SK-N-SH (cell line): ENCODE data around the gene FMN1. TPM values are rescaled to one million over a fixed set of nuclear protein-coding genes. Genes with fewer than 3 reads are reported as not detected.

Experiments used
- CTCF ChIA-PET: fragments of 300-600, 350-600 bp; formaldehyde crosslinking; extraction: SDS; loops from one replicate; lab custom pipeline; 2021; lab: Yijun Ruan, JAX
- POLR2A ChIA-PET: fragments of 350-600 bp; sonication (Branson Sonifier 250); formaldehyde crosslinking; extraction: SDS; loops from one replicate; lab custom pipeline; 2020; ENCODE audit warnings: antibody characterized with exemption, inconsistent platforms; lab: Yijun Ruan, JAX
- DNase-seq: peaks from one replicate; pipeline ENCODE4 v3.0.0; 2012
- H2AFZ ChIP-seq: fragments of 200-600 bp; sonication (generic); 2 replicates; pipeline ENCODE4 v1.8.1; 2016; ENCODE audit warnings: antibody characterized with exemption, mild to moderate bottlenecking, low read depth
- H3F3A ChIP-seq: fragments of 200-600 bp; sonication (generic); replicated peaks from 2 replicates; pipeline ENCODE3; 2016; ENCODE audit warnings: antibody characterized with exemption, mild to moderate bottlenecking; ENCODE audit not compliant: insufficient read depth
- H3K27ac ChIP-seq, 2 experiments: fragments of 200-500 bp in 1 of 2; fragments of 200-600 bp in 1 of 2; sonication (Bioruptor generic) in 1 of 2; sonication (generic), shearing (Covaris generic) in 1 of 2; 2 replicates each; pipeline versions ENCODE4 v1.5.1 to v1.6.1; 2014 to 2016; ENCODE audit warnings: low read depth in 2 of 2, inconsistent platforms in 1 of 2, low read length in 1 of 2, mild to moderate bottlenecking in 1 of 2, mixed read lengths in 1 of 2
- H3K27me3 ChIP-seq: fragments of 200-600 bp; sonication (generic), shearing (Covaris generic); 2 replicates; pipeline ENCODE4 v1.6.1; 2016; ENCODE audit warnings: mixed run types; ENCODE audit not compliant: insufficient read depth
- H3K36me3 ChIP-seq, 2 experiments: fragments of 200-500 bp in 1 of 2; fragments of 200-600 bp in 1 of 2; sonication (Bioruptor generic) in 1 of 2; sonication (generic) in 1 of 2; replicated peaks in 1 of 2; 2 replicates each; pipeline versions ENCODE3 to v1.5.1; 2014 to 2016; ENCODE audit warnings: low read length in 1 of 2, mild to moderate bottlenecking in 1 of 2; ENCODE audit not compliant: insufficient read depth in 2 of 2, control insufficient read depth in 1 of 2
- H3K4me1 ChIP-seq, 2 experiments: fragments of 200-500 bp in 1 of 2; fragments of 200-600 bp in 1 of 2; sonication (Bioruptor generic) in 1 of 2; sonication (generic), shearing (Covaris generic) in 1 of 2; 2 replicates each; pipeline versions ENCODE4 v1.5.1 to v1.6.1; 2014 to 2016; ENCODE audit warnings: low read depth in 1 of 2, low read length in 1 of 2, mixed run types in 1 of 2; ENCODE audit not compliant: insufficient read depth in 2 of 2, control insufficient read depth in 1 of 2
- H3K4me2 ChIP-seq: fragments of 200-600 bp; sonication (generic), shearing (Covaris generic); 2 replicates; pipeline ENCODE4 v1.6.1; 2017; ENCODE audit warnings: mixed run types
- H3K4me3 ChIP-seq, 2 experiments: fragments of 200-500 bp in 1 of 2; fragments of 200-600 bp in 1 of 2; sonication (Bioruptor generic) in 1 of 2; sonication (generic), shearing (Covaris generic) in 1 of 2; 2 replicates each; pipeline versions ENCODE4 v1.5.1 to v1.8.1; 2014 to 2016; ENCODE audit warnings: low read depth in 2 of 2, inconsistent platforms in 1 of 2, low read length in 1 of 2, mild to moderate bottlenecking in 1 of 2, mixed read lengths in 1 of 2, moderate library complexity in 1 of 2
- H3K79me2 ChIP-seq: fragments of 200-600 bp; sonication (generic); 2 replicates; pipeline ENCODE4 v1.8.1; 2017; ENCODE audit warnings: mild to moderate bottlenecking; ENCODE audit not compliant: insufficient read depth
- H3K9ac ChIP-seq: fragments of 200-600 bp; sonication (generic); 2 replicates; pipeline ENCODE4 v1.6.1; 2017; ENCODE audit warnings: mixed run types
- H3K9me2 ChIP-seq: fragments of 200-600 bp; sonication (generic); 2 replicates; pipeline ENCODE4 v1.6.1; 2017; ENCODE audit warnings: mixed run types
- H3K9me3 ChIP-seq: fragments of 200-600 bp; sonication (generic); 2 replicates; pipeline ENCODE4 v1.6.1; 2017; ENCODE audit warnings: mixed run types, mild to moderate bottlenecking, moderate library complexity
- H4K20me1 ChIP-seq: fragments of 200-600 bp; sonication (generic); 2 replicates; pipeline ENCODE4 v1.6.1; 2017; ENCODE audit warnings: mild to moderate bottlenecking, mixed run types; ENCODE audit not compliant: insufficient read depth
- EP300 ChIP-seq, 2 experiments: IDR thresholded peaks; 2 replicates each; pipeline versions ENCODE4 v1.4.0 to v1.6.1; 2012; ENCODE audit warnings: borderline replicate concordance in 1 of 2, low read depth in 1 of 2, low read length in 1 of 2
- EZH2phosphoT487 ChIP-seq: fragments of 200-600 bp; sonication (generic); IDR thresholded peaks from 2 replicates; pipeline ENCODE4 v1.6.1; 2017; ENCODE audit warnings: low read depth, mixed run types, mild to moderate bottlenecking, antibody characterized with exemption, moderate library complexity, borderline replicate concordance
- FOSL2 ChIP-seq: IDR thresholded peaks from 2 replicates; pipeline ENCODE4 v1.4.0; 2012; ENCODE audit warnings: low read depth, mild to moderate bottlenecking, moderate library complexity, borderline replicate concordance
- FOXJ3 ChIP-seq: sonication (generic); formaldehyde crosslinking; IDR thresholded peaks from 2 replicates; pipeline ENCODE4 v1.5.1; 2020; ENCODE audit warnings: mild to moderate bottlenecking, missing genetic modification reagents
- GABPA ChIP-seq: IDR thresholded peaks from 2 replicates; pipeline ENCODE4 v1.4.0; 2012; ENCODE audit warnings: low read depth, mild to moderate bottlenecking
- GATA2 ChIP-seq: sonication (generic); formaldehyde crosslinking; IDR thresholded peaks from 2 replicates; pipeline ENCODE4 v1.5.0; 2020; ENCODE audit warnings: mild to moderate bottlenecking, missing genetic modification reagents
- MEF2A ChIP-seq: IDR thresholded peaks from 2 replicates; pipeline ENCODE4 v1.4.0; 2012; ENCODE audit warnings: low read depth, borderline replicate concordance
- NFIC ChIP-seq: IDR thresholded peaks from 2 replicates; pipeline ENCODE4 v1.4.0; 2012; ENCODE audit warnings: borderline replicate concordance
- NRF1 ChIP-seq: IDR thresholded peaks from 2 replicates; pipeline ENCODE4 v1.6.1; 2012; ENCODE audit warnings: low read depth, mild to moderate bottlenecking, low read length
- POLR2AphosphoS5 ChIP-seq: IDR thresholded peaks from 2 replicates; pipeline ENCODE4 v1.6.1; 2012; ENCODE audit warnings: low read depth, low read length
- RAD21 ChIP-seq: IDR thresholded peaks from 2 replicates; pipeline ENCODE4 v1.6.1; 2012; ENCODE audit warnings: mild to moderate bottlenecking, low read length
- RXRA ChIP-seq: IDR thresholded peaks from 2 replicates; pipeline ENCODE4 v1.4.0; 2012; ENCODE audit warnings: low read depth, mild to moderate bottlenecking, borderline replicate concordance
- TCF12 ChIP-seq: IDR thresholded peaks from 2 replicates; pipeline ENCODE4 v1.4.0; 2012
- TEAD4 ChIP-seq: IDR thresholded peaks from 2 replicates; pipeline ENCODE4 v1.4.0; 2012; ENCODE audit warnings: mild to moderate bottlenecking, borderline replicate concordance; ENCODE audit not compliant: insufficient read depth
- USF2 ChIP-seq: fragments of 150-350 bp; IDR thresholded peaks from 2 replicates; pipeline ENCODE4 v1.6.1; 2017; ENCODE audit warnings: antibody characterized with exemption, low read length, low read depth, borderline replicate concordance
- WGBS: methylation state at CpG from one replicate; pipeline ENCODE4 v1.1.6; 2017; ENCODE audit warnings: low lambda C conversion rate; 5-methylcytosine and 5-hydroxymethylcytosine counted together
- polyA plus RNA-seq, 3 experiments: library from polyadenylated mRNA; depleted of rRNA; stranded (reverse); fragments of >200 nt; gene quantifications; 2 replicates each; pipeline ENCODE4 v1.2.3, GENCODE V29; 2012
- TF ChIP-seq, protein P1 (sequence below): IDR thresholded peaks from 2 replicates; pipeline ENCODE4; 2012
- TF ChIP-seq, protein P2 (sequence below): IDR thresholded peaks from 2 replicates; pipeline ENCODE4 v1.4.0; 2012; ENCODE audit warnings: low read depth
- TF ChIP-seq, protein P3 (sequence below): IDR thresholded peaks from 2 replicates; pipeline ENCODE4 v1.6.1; 2012; ENCODE audit warnings: mild to moderate bottlenecking, low read depth, low read length, moderate library complexity

Gene FMN1
- polyA plus RNA-seq, 1 of the 3 experiments (the other 2 are of a cell fraction) = 9.1 TPM

DNA sequence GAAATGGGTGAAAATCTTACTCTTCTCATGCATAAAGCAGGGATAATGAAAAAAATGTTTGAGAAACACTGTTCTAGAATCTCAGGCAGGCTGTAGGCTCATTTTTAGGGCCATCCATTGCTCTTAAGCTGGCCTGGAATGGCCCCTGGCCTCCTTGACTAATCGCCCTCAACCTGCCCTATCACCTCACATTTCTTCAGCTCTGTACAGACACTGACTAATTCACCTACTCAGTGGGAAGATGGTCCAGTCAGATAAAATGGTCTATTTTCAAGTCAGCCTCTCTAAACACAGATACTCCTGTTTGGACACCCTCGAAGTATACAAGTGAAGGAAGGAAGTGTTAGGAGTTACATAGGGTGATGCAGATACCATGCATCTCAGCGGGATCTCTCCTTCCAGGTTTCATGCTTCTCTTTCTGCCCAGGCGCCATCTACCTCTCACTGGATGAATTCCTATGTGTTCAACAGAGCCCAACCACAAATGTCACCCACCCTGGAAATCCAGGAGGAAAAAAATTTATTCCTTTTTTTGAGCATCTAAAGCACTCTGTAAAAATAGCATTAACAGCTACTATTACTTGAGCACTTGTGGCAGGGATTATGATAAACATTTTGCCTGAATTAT is 12.1 kb downstream of the FMN1 start:
- ChIA-PET CTCF (interaction anchor here (0.7 to 2.1 kb wide), 3 partner anchors 11 to 94 kb away, joined by 3 to 6 read pairs (median 3); no protein-coding TSS in a partner anchor), POLR2A (no interaction called here)
- Histone ChIP-seq H4K20me1 (no peaks in the 10 kb centered on the region), H3K9me3 (no peaks in the 10 kb centered on the region), H3K36me3 (no peaks in the 10 kb centered on the region), H3K9me2 (no peaks in the 10 kb centered on the region), H2AFZ (no peak overlapping the region), H3K4me1 (no peaks in the 10 kb centered on the region), H3K27me3 (no peaks in the 10 kb centered on the region), H3K27ac (no peak overlapping the region), H3K4me2 (no peak overlapping the region), H3K79me2 (no peaks in the 10 kb centered on the region), H3K9ac (no peak overlapping the region), H3F3A (no peaks in the 10 kb centered on the region), H3K4me3 (no peak overlapping the region)
- TF ChIP-seq TEAD4 (no peak), GABPA (no peak), RAD21 (peak; percentile 16; the same call in 1 of the 2 replicates), MEF2A (no peak), USF2 (no peak)
- no peak for DNase-seq
- WGBS = 88% methylated on average over 4 of the region's 4 CpGs

DNA sequence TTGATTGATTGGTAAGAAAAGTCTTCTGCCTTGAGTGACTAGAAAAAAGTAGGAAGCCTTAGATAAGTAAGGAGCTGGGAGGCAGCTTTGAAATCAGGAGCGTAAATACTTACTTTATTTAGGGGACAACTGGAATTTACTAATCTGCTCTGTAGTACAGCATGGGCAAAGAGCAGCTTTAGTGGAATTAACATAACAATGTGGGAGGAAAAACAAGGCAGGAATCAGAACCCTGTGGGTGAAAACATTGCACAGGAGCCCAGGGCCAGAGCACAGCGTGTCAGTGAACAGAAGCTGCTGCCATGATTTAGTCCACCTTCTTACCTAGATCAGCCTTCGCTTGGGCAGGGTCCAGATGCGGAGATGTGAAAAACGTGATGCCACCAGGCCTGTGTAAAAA is 14.6 kb downstream of the FMN1 start:
- H2AFZ ChIP-seq = no peak overlapping the region
- no peaks in the 10 kb centered on the region for H3K36me3 ChIP-seq
- no peak overlapping the region for H3K4me2 ChIP-seq
- H3F3A ChIP-seq = no peaks in the 10 kb centered on the region
- no peak for DNase-seq
- no peaks in the 10 kb centered on the region for H4K20me1 ChIP-seq
- TF ChIP-seq, protein P1, sequence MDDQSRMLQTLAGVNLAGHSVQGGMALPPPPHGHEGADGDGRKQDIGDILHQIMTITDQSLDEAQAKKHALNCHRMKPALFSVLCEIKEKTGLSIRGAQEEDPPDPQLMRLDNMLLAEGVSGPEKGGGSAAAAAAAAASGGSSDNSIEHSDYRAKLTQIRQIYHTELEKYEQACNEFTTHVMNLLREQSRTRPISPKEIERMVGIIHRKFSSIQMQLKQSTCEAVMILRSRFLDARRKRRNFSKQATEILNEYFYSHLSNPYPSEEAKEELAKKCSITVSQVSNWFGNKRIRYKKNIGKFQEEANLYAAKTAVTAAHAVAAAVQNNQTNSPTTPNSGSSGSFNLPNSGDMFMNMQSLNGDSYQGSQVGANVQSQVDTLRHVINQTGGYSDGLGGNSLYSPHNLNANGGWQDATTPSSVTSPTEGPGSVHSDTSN = no peak
- TF ChIP-seq POLR2AphosphoS5 = no peak
- TF ChIP-seq GATA2 = no peak
- no peak for TF ChIP-seq TCF12
- no peak for TF ChIP-seq RAD21
- no peak for TF ChIP-seq RXRA
- no peak for TF ChIP-seq FOXJ3 (CRISPR knock-in tag)
- no peak for TF ChIP-seq USF2
- no peak for TF ChIP-seq EP300 (IDR thresholded peaks at IDR 0.05; ENCODE audit: borderline replicate concordance in 1 of 2, low read depth in 1 of 2, low read length in 1 of 2)
- TF ChIP-seq, protein P2, sequence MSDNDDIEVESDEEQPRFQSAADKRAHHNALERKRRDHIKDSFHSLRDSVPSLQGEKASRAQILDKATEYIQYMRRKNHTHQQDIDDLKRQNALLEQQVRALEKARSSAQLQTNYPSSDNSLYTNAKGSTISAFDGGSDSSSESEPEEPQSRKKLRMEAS = no peak
- TF ChIP-seq NRF1 = no peak
- TF ChIP-seq NFIC = no peak
- TF ChIP-seq, protein P3, sequence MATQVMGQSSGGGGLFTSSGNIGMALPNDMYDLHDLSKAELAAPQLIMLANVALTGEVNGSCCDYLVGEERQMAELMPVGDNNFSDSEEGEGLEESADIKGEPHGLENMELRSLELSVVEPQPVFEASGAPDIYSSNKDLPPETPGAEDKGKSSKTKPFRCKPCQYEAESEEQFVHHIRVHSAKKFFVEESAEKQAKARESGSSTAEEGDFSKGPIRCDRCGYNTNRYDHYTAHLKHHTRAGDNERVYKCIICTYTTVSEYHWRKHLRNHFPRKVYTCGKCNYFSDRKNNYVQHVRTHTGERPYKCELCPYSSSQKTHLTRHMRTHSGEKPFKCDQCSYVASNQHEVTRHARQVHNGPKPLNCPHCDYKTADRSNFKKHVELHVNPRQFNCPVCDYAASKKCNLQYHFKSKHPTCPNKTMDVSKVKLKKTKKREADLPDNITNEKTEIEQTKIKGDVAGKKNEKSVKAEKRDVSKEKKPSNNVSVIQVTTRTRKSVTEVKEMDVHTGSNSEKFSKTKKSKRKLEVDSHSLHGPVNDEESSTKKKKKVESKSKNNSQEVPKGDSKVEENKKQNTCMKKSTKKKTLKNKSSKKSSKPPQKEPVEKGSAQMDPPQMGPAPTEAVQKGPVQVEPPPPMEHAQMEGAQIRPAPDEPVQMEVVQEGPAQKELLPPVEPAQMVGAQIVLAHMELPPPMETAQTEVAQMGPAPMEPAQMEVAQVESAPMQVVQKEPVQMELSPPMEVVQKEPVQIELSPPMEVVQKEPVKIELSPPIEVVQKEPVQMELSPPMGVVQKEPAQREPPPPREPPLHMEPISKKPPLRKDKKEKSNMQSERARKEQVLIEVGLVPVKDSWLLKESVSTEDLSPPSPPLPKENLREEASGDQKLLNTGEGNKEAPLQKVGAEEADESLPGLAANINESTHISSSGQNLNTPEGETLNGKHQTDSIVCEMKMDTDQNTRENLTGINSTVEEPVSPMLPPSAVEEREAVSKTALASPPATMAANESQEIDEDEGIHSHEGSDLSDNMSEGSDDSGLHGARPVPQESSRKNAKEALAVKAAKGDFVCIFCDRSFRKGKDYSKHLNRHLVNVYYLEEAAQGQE = no peak
- TF ChIP-seq EZH2phosphoT487 = no peak
- no peak for TF ChIP-seq TEAD4
- TF ChIP-seq MEF2A = no peak
- no peak for TF ChIP-seq FOSL2
- ChIA-PET CTCF (interaction anchor here (1.5 kb wide), 1 partner anchor 9 kb away, joined by 4 read pairs; no protein-coding TSS in a partner anchor), POLR2A (no interaction called here)
- no peaks in the 10 kb centered on the region for H3K9me2 ChIP-seq
- H3K27ac ChIP-seq = no peak overlapping the region
- 86% methylated on average over 5 of the region's 5 CpGs for WGBS
- no peak overlapping the region for H3K9ac ChIP-seq
- no peak overlapping the region for H3K4me3 ChIP-seq
- H3K4me1 ChIP-seq = no peaks in the 10 kb centered on the region
- H3K79me2 ChIP-seq = no peaks in the 10 kb centered on the region
- H3K27me3 ChIP-seq = no peaks in the 10 kb centered on the region
- H3K9me3 ChIP-seq = no peaks in the 10 kb centered on the region
